GM12878 (cell line): ENCODE results near the gene TRIM54. TPM values are rescaled to one million over a fixed set of nuclear protein-coding genes. Genes with fewer than 3 reads are reported as not detected.

Experiments used
- FOXM1 ChIP-seq: IDR thresholded peaks from 2 replicates; pipeline ENCODE4 v1.6.1; 2012; ENCODE audit warnings: low read depth, mild to moderate bottlenecking, inconsistent platforms, low read length, moderate library complexity
- HDGF ChIP-seq: fragments of 450-650 bp; IDR thresholded peaks from 2 replicates; pipeline ENCODE4 v1.6.1; 2016; ENCODE audit warnings: antibody characterized with exemption
- SKIL ChIP-seq: fragments of 450-650 bp; IDR thresholded peaks from 2 replicates; pipeline ENCODE4 v1.6.1; 2017; ENCODE audit warnings: mild to moderate bottlenecking, low read depth, inconsistent platforms; ENCODE audit not compliant: poor library complexity, severe bottlenecking
- SUPT20H ChIP-seq: IDR thresholded peaks from 2 replicates; pipeline ENCODE4 v1.6.1; 2011; ENCODE audit warnings: low read depth, mild to moderate bottlenecking, low read length, moderate library complexity, borderline replicate concordance; ENCODE audit not compliant: control insufficient read depth
- WRNIP1 ChIP-seq: IDR thresholded peaks from 2 replicates; pipeline ENCODE4 v1.6.1; 2011; ENCODE audit warnings: low read depth, low read length, improper control_type of control experiment, borderline replicate concordance
- polyA plus RNA-seq, 11 experiments: library from polyadenylated mRNA; depleted of rRNA in 4 of 11; unstranded in 6 of 11; stranded (reverse) in 5 of 11; fragments of >200 nt; fragmentation: Nextera tagmentation in 4 of 11; fragmentation: Illumina TruSeq in 1 of 11; extraction: Ambion mirVana in 4 of 11; extraction: Trizol in 1 of 11; gene quantifications; 1 replicate in 1 of 11; 2 replicates in 10 of 11; pipeline versions ENCODE4 v1.2.1 to v1.2.3, GENCODE V29; 2011 to 2016; ENCODE audit warnings: inconsistent platforms in 2 of 11, missing spikeins in 2 of 11, low read depth in 1 of 11
- total RNA-seq, 4 experiments: library from RNA; depleted of rRNA in 3 of 4; stranded (reverse); fragments of >200 nt in 3 of 4; fragmentation: Illumina TruSeq in 1 of 4; extraction: Trizol in 1 of 4; gene quantifications; 2 replicates each; pipeline versions ENCODE4 v1.2.1 to v1.2.3, GENCODE V29; 2013 to 2021
- TF ChIP-seq, protein P1 (sequence below): fragments of 450-650 bp; IDR thresholded peaks from 2 replicates; pipeline ENCODE4 v1.6.1; 2016; ENCODE audit warnings: mild to moderate bottlenecking, moderate library complexity, borderline replicate concordance

TRIM54 gene
- total and polyA plus RNA-seq, 10 of the 15 experiments (the other 5 are each of a cell fraction or from before 2014, with no cell fraction given) = 0.03 to 0.08 TPM; not detected in 8

- TF ChIP-seq SKIL (no peak), WRNIP1 (no peak), SUPT20H (no peak), FOXM1 (no peak), HDGF (no peak)
- TF ChIP-seq, protein P1, sequence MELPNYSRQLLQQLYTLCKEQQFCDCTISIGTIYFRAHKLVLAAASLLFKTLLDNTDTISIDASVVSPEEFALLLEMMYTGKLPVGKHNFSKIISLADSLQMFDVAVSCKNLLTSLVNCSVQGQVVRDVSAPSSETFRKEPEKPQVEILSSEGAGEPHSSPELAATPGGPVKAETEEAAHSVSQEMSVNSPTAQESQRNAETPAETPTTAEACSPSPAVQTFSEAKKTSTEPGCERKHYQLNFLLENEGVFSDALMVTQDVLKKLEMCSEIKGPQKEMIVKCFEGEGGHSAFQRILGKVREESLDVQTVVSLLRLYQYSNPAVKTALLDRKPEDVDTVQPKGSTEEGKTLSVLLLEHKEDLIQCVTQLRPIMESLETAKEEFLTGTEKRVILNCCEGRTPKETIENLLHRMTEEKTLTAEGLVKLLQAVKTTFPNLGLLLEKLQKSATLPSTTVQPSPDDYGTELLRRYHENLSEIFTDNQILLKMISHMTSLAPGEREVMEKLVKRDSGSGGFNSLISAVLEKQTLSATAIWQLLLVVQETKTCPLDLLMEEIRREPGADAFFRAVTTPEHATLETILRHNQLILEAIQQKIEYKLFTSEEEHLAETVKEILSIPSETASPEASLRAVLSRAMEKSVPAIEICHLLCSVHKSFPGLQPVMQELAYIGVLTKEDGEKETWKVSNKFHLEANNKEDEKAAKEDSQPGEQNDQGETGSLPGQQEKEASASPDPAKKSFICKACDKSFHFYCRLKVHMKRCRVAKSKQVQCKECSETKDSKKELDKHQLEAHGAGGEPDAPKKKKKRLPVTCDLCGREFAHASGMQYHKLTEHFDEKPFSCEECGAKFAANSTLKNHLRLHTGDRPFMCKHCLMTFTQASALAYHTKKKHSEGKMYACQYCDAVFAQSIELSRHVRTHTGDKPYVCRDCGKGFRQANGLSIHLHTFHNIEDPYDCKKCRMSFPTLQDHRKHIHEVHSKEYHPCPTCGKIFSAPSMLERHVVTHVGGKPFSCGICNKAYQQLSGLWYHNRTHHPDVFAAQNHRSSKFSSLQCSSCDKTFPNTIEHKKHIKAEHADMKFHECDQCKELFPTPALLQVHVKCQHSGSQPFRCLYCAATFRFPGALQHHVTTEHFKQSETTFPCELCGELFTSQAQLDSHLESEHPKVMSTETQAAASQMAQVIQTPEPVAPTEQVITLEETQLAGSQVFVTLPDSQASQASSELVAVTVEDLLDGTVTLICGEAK = no peak
These were observed 32.9 kb upstream of the TRIM54 start (continued) for GRCh38 chr2:27249159-27249890.
